ENCODE measurements around the gene ADCYAP1.

Gene ADCYAP1

DNA sequence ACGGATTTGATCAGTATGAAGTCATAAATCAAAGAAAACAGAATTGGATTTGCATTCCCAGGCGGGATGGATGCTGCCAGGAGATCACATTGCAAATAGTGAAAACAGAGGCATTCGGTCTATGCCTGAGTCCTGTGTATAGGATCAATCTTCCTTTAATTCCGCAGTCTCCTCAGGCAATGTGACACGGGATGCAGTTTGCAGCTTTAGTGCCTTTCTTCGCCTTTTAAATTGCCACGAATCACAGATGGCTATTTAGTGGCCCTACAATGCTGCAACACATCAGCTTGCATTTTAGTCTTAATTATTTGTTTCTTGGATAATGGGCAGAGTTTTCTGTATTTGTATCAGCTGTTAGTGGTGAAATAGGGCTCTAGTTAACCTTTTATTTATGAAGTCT, 6.8 kb downstream of the ADCYAP1 start:
- H3K4me3 ChIP-seq (ENCODE audit: low read depth in 1 of 2, low read length in 2 of 2): no peak overlapping the region
- H3K27me3 ChIP-seq (ENCODE audit: low read depth, low read length): peaks cover 38% of the 10 kb centered on the region
- peaks cover 0 to 27% of the 10 kb centered on the region in 2 donors for H3K4me1 ChIP-seq (ENCODE audit: control insufficient read depth in 1 of 2, insufficient read depth in 2 of 2, low read length in 2 of 2)
- no peaks in the 10 kb centered on the region for H3K9me3 ChIP-seq (ENCODE audit: control insufficient read depth in 1 of 2, low read length in 2 of 2)
- H3K27ac ChIP-seq (ENCODE audit: low read length): no peak overlapping the region
- no peaks in the 10 kb centered on the region for H3K36me3 ChIP-seq (ENCODE audit: control insufficient read depth in 1 of 2, insufficient read depth in 2 of 2, low read length in 2 of 2)

DNA sequence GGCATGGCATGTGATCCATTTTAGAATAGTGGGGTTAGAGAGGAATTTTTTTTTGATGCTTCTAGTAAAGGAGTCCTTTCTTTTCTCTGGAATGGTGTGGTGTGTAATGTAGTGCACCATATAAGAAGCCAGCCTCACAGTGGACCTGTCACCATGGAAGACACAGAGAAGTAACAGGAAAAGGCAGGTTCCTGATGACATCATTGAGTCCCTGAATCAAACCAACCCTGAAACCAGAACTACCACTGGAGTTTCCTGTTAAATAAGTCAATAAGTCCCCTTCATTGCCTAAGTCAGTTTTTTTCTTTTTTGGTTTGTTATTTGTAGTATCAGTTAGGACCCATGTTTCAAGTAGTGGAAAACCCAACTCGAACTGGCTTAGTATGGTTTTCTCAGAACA, 11.9 kb downstream of the ADCYAP1 start:
- Histone ChIP-seq H3K4me1 (ENCODE audit: control insufficient read depth in 1 of 2, insufficient read depth in 2 of 2, low read length in 2 of 2) (no peaks in the 10 kb centered on the region), H3K9me3 (ENCODE audit: control insufficient read depth in 1 of 2, low read length in 2 of 2) (no peaks in the 10 kb centered on the region), H3K27me3 (ENCODE audit: low read depth, low read length) (peaks cover 2% of the 10 kb centered on the region), H3K36me3 (ENCODE audit: control insufficient read depth in 1 of 2, insufficient read depth in 2 of 2, low read length in 2 of 2) (no peaks in the 10 kb centered on the region), H3K27ac (ENCODE audit: low read length) (no peak overlapping the region), H3K4me3 (ENCODE audit: low read depth in 1 of 2, low read length in 2 of 2) (no peak overlapping the region)

DNA sequence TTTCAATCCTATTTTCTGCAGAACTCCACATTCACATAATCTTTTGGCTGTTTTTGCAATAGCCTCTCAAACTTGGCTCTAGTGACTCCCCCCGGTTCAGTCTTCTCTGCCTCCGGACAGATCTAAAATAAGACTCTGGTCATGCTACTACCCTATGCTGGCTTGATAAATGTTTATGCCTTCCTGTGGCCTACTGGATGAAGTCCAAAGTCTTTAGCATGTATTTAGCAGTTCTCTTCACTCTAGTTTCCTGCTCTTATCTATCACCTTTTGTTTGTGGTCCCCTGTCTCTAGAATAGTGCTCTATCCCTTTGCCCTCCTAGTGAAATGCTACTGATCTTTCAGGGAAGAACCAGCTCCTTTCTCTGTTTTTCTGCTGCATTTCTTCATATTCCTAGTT, 14.4 kb downstream of the ADCYAP1 start:
- no peaks in the 10 kb centered on the region for H3K4me1 ChIP-seq (ENCODE audit: control insufficient read depth in 1 of 2, insufficient read depth in 2 of 2, low read length in 2 of 2)
- no peaks in the 10 kb centered on the region for H3K27me3 ChIP-seq (ENCODE audit: low read depth, low read length)
- no peak overlapping the region for H3K27ac ChIP-seq (ENCODE audit: low read length)
- H3K9me3 ChIP-seq (ENCODE audit: control insufficient read depth in 1 of 2, low read length in 2 of 2): peaks cover 0 to 4% of the 10 kb centered on the region in 2 donors
- H3K4me3 ChIP-seq (ENCODE audit: low read depth in 1 of 2, low read length in 2 of 2): no peak overlapping the region
- H3K36me3 ChIP-seq (ENCODE audit: control insufficient read depth in 1 of 2, insufficient read depth in 2 of 2, low read length in 2 of 2): no peaks in the 10 kb centered on the region

DNA sequence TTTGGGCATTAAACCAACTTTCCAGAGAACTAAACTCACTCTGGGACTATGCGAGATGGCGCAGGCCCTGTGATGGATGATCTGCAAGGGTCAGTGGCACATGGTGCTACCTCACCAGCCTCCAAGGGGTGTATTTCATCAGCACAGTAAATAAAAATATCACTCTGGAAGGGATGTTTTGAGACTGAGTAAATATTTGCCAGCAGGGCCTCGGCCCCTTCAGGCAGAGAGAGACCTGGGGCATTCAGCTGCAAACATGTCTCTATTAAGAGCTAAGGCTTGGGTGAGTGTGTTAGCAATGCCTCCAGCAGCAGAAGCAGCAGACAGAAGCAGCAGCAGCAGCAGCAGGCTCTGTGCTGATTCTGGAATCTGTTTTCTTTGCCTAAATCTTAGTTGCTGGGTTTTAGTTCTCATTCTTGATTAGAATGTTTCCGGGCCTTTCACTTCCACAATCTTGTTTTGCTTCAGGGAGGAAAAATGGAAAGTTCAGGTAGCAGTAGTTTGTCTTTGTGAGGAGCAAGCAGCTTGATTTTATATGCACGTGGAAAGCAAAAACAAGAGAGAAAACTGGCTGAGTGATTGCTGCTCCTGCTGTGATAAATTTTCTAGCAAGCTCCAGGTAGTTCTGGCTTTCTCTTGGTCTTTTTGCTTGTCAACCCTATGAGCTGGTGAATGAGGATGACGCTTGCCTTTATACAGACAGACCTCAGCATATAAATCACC, 18.6 kb downstream of the ADCYAP1 start:
- Histone ChIP-seq H3K36me3 (ENCODE audit: control insufficient read depth in 1 of 2, insufficient read depth in 2 of 2, low read length in 2 of 2) (no peaks in the 10 kb centered on the region), H3K27me3 (ENCODE audit: low read depth, low read length) (no peaks in the 10 kb centered on the region), H3K9me3 (ENCODE audit: control insufficient read depth in 1 of 2, low read length in 2 of 2) (peaks cover 0 to 4% of the 10 kb centered on the region in 2 donors), H3K27ac (ENCODE audit: low read length) (no peak overlapping the region), H3K4me3 (ENCODE audit: low read depth in 1 of 2, low read length in 2 of 2) (no peak overlapping the region), H3K4me1 (ENCODE audit: control insufficient read depth in 1 of 2, insufficient read depth in 2 of 2, low read length in 2 of 2) (no peaks in the 10 kb centered on the region)

DNA sequence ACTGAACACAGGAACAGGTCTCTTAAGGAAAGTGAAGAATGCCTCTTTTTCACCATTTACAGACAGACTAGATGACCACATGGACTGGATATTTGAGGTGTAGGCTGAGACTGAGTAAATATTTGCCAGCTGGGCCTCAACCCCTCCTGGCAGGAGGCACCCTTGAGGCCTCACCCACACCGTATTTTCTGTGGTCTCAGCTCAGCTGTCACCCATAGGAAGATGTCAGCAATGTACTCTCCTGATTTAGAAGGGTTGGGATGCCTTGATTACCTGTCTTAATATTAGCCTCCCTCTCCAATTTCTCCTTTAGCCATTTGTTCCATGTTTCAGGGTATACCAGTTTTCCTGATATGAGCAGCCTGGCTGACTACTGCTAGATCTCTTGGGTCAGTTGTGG, 20.3 kb downstream of the ADCYAP1 start:
- Histone ChIP-seq H3K9me3 (ENCODE audit: control insufficient read depth in 1 of 2, low read length in 2 of 2) (peaks cover 0 to 4% of the 10 kb centered on the region in 2 donors), H3K27me3 (ENCODE audit: low read depth, low read length) (no peaks in the 10 kb centered on the region), H3K27ac (ENCODE audit: low read length) (no peak overlapping the region), H3K4me1 (ENCODE audit: control insufficient read depth in 1 of 2, insufficient read depth in 2 of 2, low read length in 2 of 2) (no peaks in the 10 kb centered on the region), H3K36me3 (ENCODE audit: control insufficient read depth in 1 of 2, insufficient read depth in 2 of 2, low read length in 2 of 2) (no peaks in the 10 kb centered on the region), H3K4me3 (ENCODE audit: low read depth in 1 of 2, low read length in 2 of 2) (no peak overlapping the region)

DNA sequence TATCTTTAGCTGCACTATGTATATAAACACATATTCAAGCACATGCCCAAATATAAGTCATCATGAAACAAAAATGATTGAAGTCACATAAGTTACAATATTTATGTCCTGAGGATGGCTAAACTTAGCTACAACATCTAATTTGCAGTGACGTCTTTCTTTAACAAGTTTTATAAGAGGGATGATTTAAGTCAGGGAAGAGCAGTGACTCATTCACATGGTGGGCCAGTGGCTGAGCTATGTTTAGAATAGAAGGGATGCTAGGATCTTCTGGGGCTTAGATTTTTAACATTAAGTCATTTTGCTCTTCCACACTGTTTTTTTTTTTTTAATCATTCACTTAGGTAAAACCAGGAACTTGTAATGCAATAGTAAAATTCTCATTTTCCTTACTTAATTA, 22.3 kb downstream of the ADCYAP1 start:
- Histone ChIP-seq H3K4me1 (ENCODE audit: control insufficient read depth in 1 of 2, insufficient read depth in 2 of 2, low read length in 2 of 2) (no peaks in the 10 kb centered on the region), H3K36me3 (ENCODE audit: control insufficient read depth in 1 of 2, insufficient read depth in 2 of 2, low read length in 2 of 2) (no peaks in the 10 kb centered on the region), H3K27ac (ENCODE audit: low read length) (no peak overlapping the region), H3K27me3 (ENCODE audit: low read depth, low read length) (no peaks in the 10 kb centered on the region), H3K9me3 (ENCODE audit: control insufficient read depth in 1 of 2, low read length in 2 of 2) (peaks cover 0 to 4% of the 10 kb centered on the region in 2 donors), H3K4me3 (ENCODE audit: low read depth in 1 of 2, low read length in 2 of 2) (no peak overlapping the region)

DNA sequence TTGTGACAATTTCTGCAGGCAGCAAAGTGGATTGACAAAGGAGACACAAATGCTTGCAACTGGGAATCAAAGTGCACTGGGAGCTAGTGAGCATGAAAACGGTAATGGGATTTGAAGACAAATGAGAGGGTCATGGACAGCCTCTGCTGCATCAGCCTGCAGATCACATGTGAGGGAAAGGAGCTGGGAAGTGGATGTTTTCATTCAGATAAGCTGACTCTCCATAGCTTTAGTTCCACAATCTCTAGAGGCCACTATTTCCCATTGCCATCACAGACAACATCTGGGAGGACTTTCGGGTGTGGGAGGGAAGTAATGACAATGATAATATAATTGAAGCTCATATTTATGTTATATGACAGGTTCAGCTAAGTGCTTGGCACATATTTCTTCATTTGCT, 28.4 kb downstream of the ADCYAP1 start:
- Histone ChIP-seq H3K9me3 (ENCODE audit: control insufficient read depth in 1 of 2, low read length in 2 of 2) (no peaks in the 10 kb centered on the region), H3K36me3 (ENCODE audit: control insufficient read depth in 1 of 2, insufficient read depth in 2 of 2, low read length in 2 of 2) (no peaks in the 10 kb centered on the region), H3K4me3 (ENCODE audit: low read depth in 1 of 2, low read length in 2 of 2) (no peak overlapping the region), H3K4me1 (ENCODE audit: control insufficient read depth in 1 of 2, insufficient read depth in 2 of 2, low read length in 2 of 2) (no peaks in the 10 kb centered on the region), H3K27ac (ENCODE audit: low read length) (no peak overlapping the region), H3K27me3 (ENCODE audit: low read depth, low read length) (no peaks in the 10 kb centered on the region)

DNA sequence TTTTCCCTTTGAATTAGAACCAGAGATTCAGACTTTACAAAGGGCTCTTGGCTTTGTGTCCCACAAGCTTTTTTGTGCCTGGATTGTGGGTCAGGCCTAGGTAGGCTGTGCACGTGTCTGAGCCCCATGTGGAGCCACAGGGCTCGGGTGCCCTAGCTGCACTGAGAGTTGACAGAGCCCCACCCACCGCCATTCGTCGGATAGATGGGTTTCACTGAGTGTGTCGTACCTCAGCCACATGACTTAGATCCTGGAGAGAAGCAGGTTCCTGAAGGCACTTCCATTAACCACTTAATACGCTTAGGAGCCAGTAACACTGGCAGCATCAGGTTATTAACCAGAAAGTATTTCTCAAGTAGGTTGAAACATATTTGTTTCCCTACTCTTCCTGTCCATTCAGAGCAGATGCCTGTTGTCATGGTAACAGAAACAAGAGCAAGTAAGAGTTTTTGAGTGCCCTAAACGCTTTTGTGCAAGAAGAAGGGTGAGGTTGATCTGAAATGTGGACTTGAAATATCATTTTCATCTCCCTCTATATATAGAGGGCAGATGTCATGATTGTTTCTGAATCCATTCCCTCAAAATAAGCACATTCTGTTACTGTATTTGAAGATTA, 30.0 kb downstream of the ADCYAP1 start:
- H3K27ac ChIP-seq (ENCODE audit: low read length): no peak overlapping the region
- no peaks in the 10 kb centered on the region for H3K9me3 ChIP-seq (ENCODE audit: control insufficient read depth in 1 of 2, low read length in 2 of 2)
- no peak overlapping the region for H3K4me3 ChIP-seq (ENCODE audit: low read depth in 1 of 2, low read length in 2 of 2)
- H3K4me1 ChIP-seq (ENCODE audit: control insufficient read depth in 1 of 2, insufficient read depth in 2 of 2, low read length in 2 of 2): no peaks in the 10 kb centered on the region
- no peaks in the 10 kb centered on the region for H3K27me3 ChIP-seq (ENCODE audit: low read depth, low read length)
- H3K36me3 ChIP-seq (ENCODE audit: control insufficient read depth in 1 of 2, insufficient read depth in 2 of 2, low read length in 2 of 2): no peaks in the 10 kb centered on the region

DNA sequence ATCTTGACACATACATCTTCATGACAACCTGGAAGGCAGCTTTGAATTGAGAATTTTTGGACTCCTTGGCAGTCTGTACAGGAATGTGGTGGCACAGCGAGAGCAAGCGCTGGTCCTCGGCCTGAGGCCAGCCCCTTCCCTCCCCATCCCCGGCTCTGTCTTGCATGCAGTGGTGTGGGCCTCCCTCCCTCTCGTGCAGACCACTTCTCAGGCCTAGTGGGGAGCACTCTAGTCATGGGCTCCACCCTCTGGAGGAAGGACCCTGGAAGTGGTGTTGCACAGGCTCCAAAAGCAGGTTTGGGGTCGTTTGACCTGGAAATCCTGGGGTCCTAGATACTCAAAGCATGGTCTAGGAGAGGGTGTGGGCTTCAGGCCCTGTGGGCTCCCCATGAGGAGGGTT, 32.3 kb downstream of the ADCYAP1 start:
- Histone ChIP-seq H3K27ac (ENCODE audit: low read length) (no peak overlapping the region), H3K4me1 (ENCODE audit: control insufficient read depth in 1 of 2, insufficient read depth in 2 of 2, low read length in 2 of 2) (no peaks in the 10 kb centered on the region), H3K4me3 (ENCODE audit: low read depth in 1 of 2, low read length in 2 of 2) (no peak overlapping the region), H3K36me3 (ENCODE audit: control insufficient read depth in 1 of 2, insufficient read depth in 2 of 2, low read length in 2 of 2) (no peaks in the 10 kb centered on the region), H3K27me3 (ENCODE audit: low read depth, low read length) (no peaks in the 10 kb centered on the region), H3K9me3 (ENCODE audit: control insufficient read depth in 1 of 2, low read length in 2 of 2) (no peaks in the 10 kb centered on the region)

DNA sequence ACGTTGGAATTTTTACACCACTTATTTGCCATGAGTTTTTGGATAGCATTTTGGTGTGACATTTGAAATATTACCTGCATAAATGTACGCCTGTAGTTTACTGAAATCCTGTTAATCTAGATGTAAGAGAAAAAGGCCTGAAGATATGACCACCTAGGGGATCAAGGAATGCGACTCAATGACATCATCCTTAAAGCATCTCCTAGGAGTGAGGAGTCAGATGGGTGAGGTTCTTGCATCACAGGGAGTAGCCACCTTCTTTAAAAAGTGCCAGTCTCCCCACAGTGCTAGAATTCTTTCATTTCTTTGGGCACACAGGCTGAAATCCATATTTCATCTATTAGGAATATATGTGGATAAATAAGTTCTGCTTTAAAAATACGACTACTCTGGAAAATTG, 34.5 kb downstream of the ADCYAP1 start:
- H3K4me1 ChIP-seq (ENCODE audit: control insufficient read depth in 1 of 2, insufficient read depth in 2 of 2, low read length in 2 of 2): no peaks in the 10 kb centered on the region
- H3K27ac ChIP-seq (ENCODE audit: low read length): no peak overlapping the region
- H3K36me3 ChIP-seq (ENCODE audit: control insufficient read depth in 1 of 2, insufficient read depth in 2 of 2, low read length in 2 of 2): no peaks in the 10 kb centered on the region
- no peak overlapping the region for H3K4me3 ChIP-seq (ENCODE audit: low read depth in 1 of 2, low read length in 2 of 2)
- H3K27me3 ChIP-seq (ENCODE audit: low read depth, low read length): no peaks in the 10 kb centered on the region
- no peaks in the 10 kb centered on the region for H3K9me3 ChIP-seq (ENCODE audit: control insufficient read depth in 1 of 2, low read length in 2 of 2)

DNA sequence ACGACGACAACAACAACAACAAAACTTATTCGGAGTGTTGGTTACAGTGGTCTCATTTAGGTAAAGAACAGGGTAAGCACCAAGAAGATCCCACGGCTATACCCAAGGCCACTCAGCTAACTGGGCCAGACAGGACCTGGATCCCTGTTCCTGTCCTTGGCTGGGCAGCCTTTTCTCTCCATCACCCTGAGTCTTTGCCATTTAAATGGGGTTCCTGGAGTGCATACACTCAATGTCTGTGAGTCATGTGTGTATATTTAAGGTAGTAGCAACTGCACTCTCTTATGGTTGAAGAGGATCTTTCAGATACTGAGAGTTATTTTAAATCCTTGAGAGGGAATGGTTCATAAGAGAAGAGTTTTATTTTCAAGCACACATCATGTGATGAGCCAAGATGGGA, 35.3 kb downstream of the ADCYAP1 start:
- no peak overlapping the region for H3K27ac ChIP-seq (ENCODE audit: low read length)
- H3K4me3 ChIP-seq (ENCODE audit: low read depth in 1 of 2, low read length in 2 of 2): no peak overlapping the region

DNA sequence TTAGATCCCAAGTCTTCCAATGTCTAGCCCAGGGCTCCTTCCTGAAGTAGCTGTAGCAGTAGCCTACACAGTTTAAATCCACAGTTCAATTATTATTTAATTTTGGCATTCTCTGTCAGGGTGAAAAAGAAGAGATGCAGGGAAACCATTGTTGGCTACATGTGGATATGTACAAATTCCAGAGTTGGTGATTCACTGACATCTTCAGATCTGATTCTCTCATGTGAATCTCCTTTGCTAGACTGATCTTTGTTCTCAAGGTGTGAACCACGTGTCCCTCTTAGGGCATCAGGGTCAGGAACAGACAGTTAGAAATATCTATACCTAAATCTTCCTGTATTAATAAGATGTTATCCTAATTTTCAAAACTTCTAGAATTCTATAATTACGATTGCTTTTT, 36.7 kb downstream of the ADCYAP1 start:
- no peaks in the 10 kb centered on the region for H3K4me1 ChIP-seq (ENCODE audit: control insufficient read depth in 1 of 2, insufficient read depth in 2 of 2, low read length in 2 of 2)
- H3K27me3 ChIP-seq (ENCODE audit: low read depth, low read length): no peaks in the 10 kb centered on the region
- no peak overlapping the region for H3K4me3 ChIP-seq (ENCODE audit: low read depth in 1 of 2, low read length in 2 of 2)
- H3K9me3 ChIP-seq (ENCODE audit: control insufficient read depth in 1 of 2, low read length in 2 of 2): no peaks in the 10 kb centered on the region
- H3K27ac ChIP-seq (ENCODE audit: low read length): no peak overlapping the region
- H3K36me3 ChIP-seq (ENCODE audit: control insufficient read depth in 1 of 2, insufficient read depth in 2 of 2, low read length in 2 of 2): no peaks in the 10 kb centered on the region

More for the DNA sequence above, 35.3 kb downstream of the ADCYAP1 start:
- Histone ChIP-seq H3K36me3 (ENCODE audit: control insufficient read depth in 1 of 2, insufficient read depth in 2 of 2, low read length in 2 of 2) (no peaks in the 10 kb centered on the region), H3K27me3 (ENCODE audit: low read depth, low read length) (no peaks in the 10 kb centered on the region), H3K4me1 (ENCODE audit: control insufficient read depth in 1 of 2, insufficient read depth in 2 of 2, low read length in 2 of 2) (no peaks in the 10 kb centered on the region), H3K9me3 (ENCODE audit: control insufficient read depth in 1 of 2, low read length in 2 of 2) (no peaks in the 10 kb centered on the region)

Data from muscle layer of duodenum (tissue), 2 donors.